ENCODE data around the gene RBM38. TPM values are rescaled to one million over a fixed set of nuclear protein-coding genes. Genes with fewer than 3 reads are reported as not detected.
"Not testable (repeated sequence)": the region's sequence is repeated elsewhere in the genome, so short reads cannot be mapped to it uniquely, and the experiment has no call there.

RBM38 gene
- total and polyA plus RNA-seq, 7 donors, result 73.2 to 308 (median 135) TPM

DNA sequence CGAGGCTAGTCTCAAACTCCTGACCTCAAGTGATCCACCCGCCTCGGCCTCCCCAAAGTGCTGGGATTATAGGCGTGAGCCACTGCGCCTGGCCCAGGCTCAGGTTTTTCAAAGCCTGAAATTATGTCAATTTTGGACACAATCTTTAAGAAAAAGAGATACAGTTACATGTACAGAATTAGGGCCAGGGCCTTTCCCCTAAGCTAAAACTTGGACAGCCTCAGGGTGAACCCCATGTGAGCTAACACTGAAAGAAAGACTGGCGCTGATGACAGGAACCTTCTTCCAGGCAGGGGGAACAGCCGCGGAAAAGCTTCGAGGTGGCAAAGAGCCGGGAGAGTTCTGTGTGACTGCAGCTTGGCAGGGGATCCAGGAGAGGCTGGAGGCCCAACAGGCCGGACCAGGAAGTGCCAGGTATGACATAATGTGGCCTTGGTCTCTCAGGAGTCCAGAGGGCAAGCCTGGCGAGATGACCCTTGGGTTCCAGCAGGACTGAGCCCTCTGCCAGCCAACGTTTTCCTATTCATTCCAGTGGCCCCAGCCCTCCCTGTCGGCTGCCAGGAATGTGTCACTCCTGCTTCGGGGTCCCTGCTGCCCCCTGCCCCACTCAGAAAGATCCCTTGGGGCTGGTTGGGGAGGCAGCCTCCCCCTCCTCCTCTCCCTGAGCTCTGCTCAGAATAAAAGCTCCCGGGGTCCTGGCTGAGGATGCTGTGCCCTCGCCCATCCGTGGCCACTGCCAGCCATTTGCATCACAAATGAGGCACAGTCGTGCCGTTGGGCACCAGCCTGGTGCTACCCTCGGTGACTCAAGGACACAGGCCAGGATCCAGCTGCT is 37.3 kb downstream of the RBM38 start:
- intact Hi-C loops (cut with DNase I), result no loop called here
- H3K36me3 ChIP-seq (ENCODE audit: insufficient read depth in 1 of 2, low read depth in 1 of 2), result no peaks in the 10 kb centered on the region
- WGBS, 3 donors, result 31 to 37% (median 34%) methylated on average over 21 of the region's 21 CpGs
- no peaks in the 10 kb centered on the region for H3K9me3 ChIP-seq
- ATAC-seq (peak in 3 of 4 donors; percentile 6 to 36 (median 29)), DNase-seq (peak in 1 of 2 donors; percentile 54)
- H3K4me1 ChIP-seq, result peaks cover 22% of the 10 kb centered on the region
- no peak overlapping the region for H3K4me3 ChIP-seq
- TF ChIP-seq, protein P1, sequence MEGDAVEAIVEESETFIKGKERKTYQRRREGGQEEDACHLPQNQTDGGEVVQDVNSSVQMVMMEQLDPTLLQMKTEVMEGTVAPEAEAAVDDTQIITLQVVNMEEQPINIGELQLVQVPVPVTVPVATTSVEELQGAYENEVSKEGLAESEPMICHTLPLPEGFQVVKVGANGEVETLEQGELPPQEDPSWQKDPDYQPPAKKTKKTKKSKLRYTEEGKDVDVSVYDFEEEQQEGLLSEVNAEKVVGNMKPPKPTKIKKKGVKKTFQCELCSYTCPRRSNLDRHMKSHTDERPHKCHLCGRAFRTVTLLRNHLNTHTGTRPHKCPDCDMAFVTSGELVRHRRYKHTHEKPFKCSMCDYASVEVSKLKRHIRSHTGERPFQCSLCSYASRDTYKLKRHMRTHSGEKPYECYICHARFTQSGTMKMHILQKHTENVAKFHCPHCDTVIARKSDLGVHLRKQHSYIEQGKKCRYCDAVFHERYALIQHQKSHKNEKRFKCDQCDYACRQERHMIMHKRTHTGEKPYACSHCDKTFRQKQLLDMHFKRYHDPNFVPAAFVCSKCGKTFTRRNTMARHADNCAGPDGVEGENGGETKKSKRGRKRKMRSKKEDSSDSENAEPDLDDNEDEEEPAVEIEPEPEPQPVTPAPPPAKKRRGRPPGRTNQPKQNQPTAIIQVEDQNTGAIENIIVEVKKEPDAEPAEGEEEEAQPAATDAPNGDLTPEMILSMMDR (IDR thresholded peaks at IDR 0.05), result no peak
- no peaks in the 10 kb centered on the region for H3K27me3 ChIP-seq (ENCODE audit: insufficient read depth in 3 of 3, low read length in 2 of 3)
- H3K27ac ChIP-seq, result peak overlapping the region; percentile 13

DNA sequence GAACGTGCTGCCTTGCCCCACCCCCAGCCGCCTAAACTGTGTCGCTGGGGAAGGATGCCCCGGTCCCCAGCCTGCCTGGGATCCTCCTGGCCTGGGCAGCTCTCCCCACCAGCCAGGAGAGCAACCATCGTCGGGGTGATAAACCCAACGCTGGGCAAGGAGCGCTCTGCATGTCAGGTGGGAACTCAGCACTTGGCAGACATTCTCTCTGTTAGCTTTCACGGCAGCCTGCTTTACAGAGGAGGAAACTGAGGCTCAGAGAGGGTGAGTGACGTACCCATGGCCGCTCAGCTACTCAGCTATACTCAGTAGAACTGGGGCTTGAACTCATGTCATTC is 37.9 kb downstream of the RBM38 start:
- no peak overlapping the region for H3K27ac ChIP-seq
- ATAC-seq (no peak), DNase-seq (no peak)
- TF ChIP-seq, protein P1 (IDR thresholded peaks at IDR 0.05), result no peak
- H3K36me3 ChIP-seq (ENCODE audit: insufficient read depth in 1 of 2, low read depth in 1 of 2), result no peaks in the 10 kb centered on the region
- intact Hi-C loops (cut with DNase I), result no loop called here
- H3K27me3 ChIP-seq (ENCODE audit: insufficient read depth in 3 of 3, low read length in 2 of 3), result no peaks in the 10 kb centered on the region
- H3K9me3 ChIP-seq, result no peaks in the 10 kb centered on the region
- peaks cover 28% of the 10 kb centered on the region for H3K4me1 ChIP-seq
- WGBS, 3 donors, result 42 to 66% (median 49%) methylated on average over 11 of the region's 11 CpGs
- no peak overlapping the region for H3K4me3 ChIP-seq

DNA sequence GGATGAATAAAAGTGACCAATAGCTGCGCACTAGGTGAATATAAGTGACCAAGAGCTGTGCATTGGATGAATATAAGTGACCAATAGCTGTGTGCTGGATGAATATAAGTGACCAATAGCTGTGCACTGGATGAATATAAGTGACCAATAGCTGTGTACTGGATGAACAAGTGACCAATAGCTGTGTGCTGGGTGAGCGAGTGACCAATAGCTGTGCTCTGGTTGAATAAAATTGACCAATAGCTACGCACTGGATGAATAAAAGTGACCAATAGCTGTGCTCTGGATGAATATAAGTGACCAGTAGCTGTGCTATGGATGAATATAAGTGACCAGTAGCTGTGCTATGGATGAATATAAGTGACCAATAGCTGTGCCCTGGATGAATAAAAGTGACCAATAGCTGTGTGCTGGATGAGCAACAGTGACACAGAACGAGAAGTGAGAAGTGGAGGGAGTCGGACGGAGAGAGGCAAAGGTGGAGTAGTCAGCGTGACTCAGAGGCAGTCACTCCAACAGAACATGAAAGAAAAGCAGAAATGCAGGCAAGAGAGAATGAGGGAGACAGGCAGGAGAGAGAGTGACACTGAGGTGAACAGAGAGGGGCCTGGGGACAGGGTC is 38.5 kb downstream of the RBM38 start:
- 77 to 86% (median 84%) methylated on average over 7 of the region's 7 CpGs for WGBS, 3 donors
- Histone ChIP-seq H3K4me1 (peaks cover 33% of the 10 kb centered on the region), H3K27me3 (ENCODE audit: insufficient read depth in 3 of 3, low read length in 2 of 3) (no peaks in the 10 kb centered on the region), H3K9me3 (no peaks in the 10 kb centered on the region), H3K27ac (no peak overlapping the region), H3K36me3 (ENCODE audit: insufficient read depth in 1 of 2, low read depth in 1 of 2) (no peaks in the 10 kb centered on the region), H3K4me3 (no peak overlapping the region)
- TF ChIP-seq, protein P1 (IDR thresholded peaks at IDR 0.05), result no peak
- intact Hi-C loops (cut with DNase I), result no loop called here
- ATAC-seq, result no peak
- DNase-seq, result no peak

DNA sequence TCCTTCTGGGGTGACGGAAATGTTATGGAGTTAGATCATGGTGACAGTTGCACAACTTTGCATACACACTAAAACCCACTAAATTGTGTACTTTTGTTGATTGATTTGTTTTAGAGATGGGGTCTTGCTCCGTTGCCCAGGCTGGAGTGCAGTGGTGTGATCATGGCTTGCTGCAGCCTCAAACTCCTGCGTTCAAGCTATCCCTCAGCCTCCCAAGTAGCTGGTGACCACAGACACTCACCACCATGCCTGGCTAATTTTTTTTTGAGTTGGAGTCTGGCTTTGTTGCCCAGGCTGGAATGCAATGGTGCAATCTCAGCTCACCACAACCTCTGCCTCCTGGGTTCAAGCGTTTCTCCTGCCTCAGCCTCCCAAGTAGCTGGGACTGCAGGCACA is 39.0 kb downstream of the RBM38 start:
- H3K36me3 ChIP-seq (ENCODE audit: insufficient read depth in 1 of 2, low read depth in 1 of 2); H3K9me3 ChIP-seq; intact Hi-C loops (cut with DNase I); H3K27me3 ChIP-seq (ENCODE audit: insufficient read depth in 3 of 3, low read length in 2 of 3); H3K4me3 ChIP-seq; H3K27ac ChIP-seq; ATAC-seq: not testable (repeated sequence)
- peak in 1 of 2 donors; percentile 10 for DNase-seq
- H3K4me1 ChIP-seq, result peaks cover 39% of the 10 kb centered on the region
- 88 to 92% (median 91%) methylated on average over 4 of the region's 4 CpGs for WGBS, 3 donors

DNA sequence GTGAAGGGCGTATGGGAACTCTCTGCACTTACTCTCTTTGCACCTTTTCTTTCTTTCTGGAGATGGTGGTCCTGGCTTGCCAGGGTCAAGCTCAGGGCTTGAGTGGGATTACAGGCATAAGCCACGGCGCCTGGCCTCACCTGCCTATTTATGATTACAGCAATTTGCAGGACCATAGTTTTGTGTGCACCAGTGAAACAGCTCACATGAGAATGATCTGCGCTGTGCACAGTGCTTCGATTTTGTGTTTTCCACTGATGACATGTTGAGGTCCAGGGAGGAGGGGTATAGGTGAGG is 40.3 kb downstream of the RBM38 start:
- Histone ChIP-seq H3K4me1 (peaks cover 49% of the 10 kb centered on the region), H3K9me3 (no peaks in the 10 kb centered on the region), H3K36me3 (ENCODE audit: insufficient read depth in 1 of 2, low read depth in 1 of 2) (no peaks in the 10 kb centered on the region), H3K27me3 (ENCODE audit: insufficient read depth in 3 of 3, low read length in 2 of 3) (no peaks in the 10 kb centered on the region), H3K27ac (no peak overlapping the region), H3K4me3 (no peak overlapping the region)
- WGBS, 3 donors, result 75 to 94% (median 87%) methylated on average over 5 of the region's 5 CpGs
- intact Hi-C loops (cut with DNase I), result no loop called here
- TF ChIP-seq, protein P1 (IDR thresholded peaks at IDR 0.05), result no peak
- no peak for ATAC-seq
- DNase-seq, result peak in 1 of 2 donors; percentile 30

All from psoas muscle (tissue), 8 donors.